DND-41 (cell line): ENCODE results near the gene MPPE1.

ENCODE experiments used
- EZH2 ChIP-seq: IDR thresholded peaks from 3 replicates; pipeline ENCODE4 v1.6.1; 2012; ENCODE audit warnings: borderline replicate concordance, low read depth, mild to moderate bottlenecking, moderate library complexity, low read length, inconsistent platforms; ENCODE audit not compliant: severe bottlenecking
- TF ChIP-seq, protein P1 (sequence below): IDR thresholded peaks from 2 replicates; pipeline ENCODE4 v1.5.1; 2012; ENCODE audit warnings: borderline replicate concordance, low read length, moderate library complexity, mild to moderate bottlenecking; ENCODE audit not compliant: poor library complexity, severe bottlenecking; ENCODE audit errors: extremely low read depth

DNA sequence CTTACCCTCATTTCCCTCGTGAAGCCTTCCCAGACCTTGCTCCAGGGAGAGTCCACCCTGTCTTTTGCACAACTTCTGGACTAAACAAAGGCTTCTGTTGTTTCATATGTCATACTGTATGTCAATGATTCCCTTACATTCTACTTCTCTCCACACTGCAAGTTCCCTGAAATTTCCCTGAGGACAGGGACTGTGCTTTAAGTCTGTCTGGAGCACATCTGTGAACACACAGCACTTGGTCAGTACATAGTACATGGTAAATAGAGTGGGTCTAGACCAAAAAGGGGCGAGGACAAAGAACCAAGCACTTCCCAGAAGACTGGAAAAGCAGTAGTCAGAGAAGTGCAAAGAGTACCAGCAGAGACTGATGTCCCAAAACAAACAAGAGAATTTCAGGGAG, 49.5 kb upstream of the MPPE1 start:
- TF ChIP-seq, protein P1, sequence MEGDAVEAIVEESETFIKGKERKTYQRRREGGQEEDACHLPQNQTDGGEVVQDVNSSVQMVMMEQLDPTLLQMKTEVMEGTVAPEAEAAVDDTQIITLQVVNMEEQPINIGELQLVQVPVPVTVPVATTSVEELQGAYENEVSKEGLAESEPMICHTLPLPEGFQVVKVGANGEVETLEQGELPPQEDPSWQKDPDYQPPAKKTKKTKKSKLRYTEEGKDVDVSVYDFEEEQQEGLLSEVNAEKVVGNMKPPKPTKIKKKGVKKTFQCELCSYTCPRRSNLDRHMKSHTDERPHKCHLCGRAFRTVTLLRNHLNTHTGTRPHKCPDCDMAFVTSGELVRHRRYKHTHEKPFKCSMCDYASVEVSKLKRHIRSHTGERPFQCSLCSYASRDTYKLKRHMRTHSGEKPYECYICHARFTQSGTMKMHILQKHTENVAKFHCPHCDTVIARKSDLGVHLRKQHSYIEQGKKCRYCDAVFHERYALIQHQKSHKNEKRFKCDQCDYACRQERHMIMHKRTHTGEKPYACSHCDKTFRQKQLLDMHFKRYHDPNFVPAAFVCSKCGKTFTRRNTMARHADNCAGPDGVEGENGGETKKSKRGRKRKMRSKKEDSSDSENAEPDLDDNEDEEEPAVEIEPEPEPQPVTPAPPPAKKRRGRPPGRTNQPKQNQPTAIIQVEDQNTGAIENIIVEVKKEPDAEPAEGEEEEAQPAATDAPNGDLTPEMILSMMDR = no peak
- no peak for TF ChIP-seq EZH2
